Measurements from ENCODE around the gene PGM2L1. TPM values are rescaled to one million over a fixed set of nuclear protein-coding genes. Genes with fewer than 3 reads are reported as not detected.
"Not testable (repeated sequence)": the region's sequence is repeated elsewhere in the genome, so short reads cannot be mapped to it uniquely, and the experiment has no call there.

PGM2L1 gene
- total and polyA plus RNA-seq, 2 donors, result 7.0 to 8.0 TPM

DNA sequence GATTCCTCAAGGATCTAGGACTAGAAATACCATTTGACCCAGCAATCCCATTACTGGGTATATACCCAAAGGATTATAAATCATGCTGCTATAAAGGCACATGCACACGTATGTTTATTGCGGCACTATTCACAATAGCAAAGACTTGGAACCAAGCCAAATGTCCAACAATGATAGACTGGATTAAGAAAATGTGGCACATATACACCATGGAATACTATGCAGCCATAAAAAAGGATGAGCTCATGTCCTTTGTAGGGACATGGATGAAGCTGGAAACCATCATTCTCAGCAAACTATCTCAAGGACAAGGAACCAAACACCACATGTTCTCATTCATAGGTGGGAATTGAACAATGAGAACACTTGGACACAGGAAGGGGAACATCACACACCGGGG is 32.4 kb downstream of the PGM2L1 start:
- not testable (repeated sequence) for H3K27me3 ChIP-seq (ENCODE audit: control insufficient read depth in 2 of 2, insufficient read depth in 1 of 2, low read length in 1 of 2); H3K27ac ChIP-seq (ENCODE audit: low read depth in 1 of 2, low read length in 1 of 2); H3K4me3 ChIP-seq (ENCODE audit: low read length in 2 of 2); H3K9me3 ChIP-seq (ENCODE audit: control insufficient read depth in 2 of 2, insufficient read depth in 1 of 2, low read length in 1 of 2); H3K4me1 ChIP-seq (ENCODE audit: control insufficient read depth in 2 of 2, insufficient read depth in 2 of 2, low read length in 2 of 2); DNase-seq (ENCODE audit: low read depth in 6 of 9, low spot score in 9 of 9)
- peaks cover 26 to 46% of the 10 kb centered on the region in 2 donors for H3K36me3 ChIP-seq (ENCODE audit: control insufficient read depth in 2 of 2, insufficient read depth in 2 of 2, low read length in 1 of 2)
- 100% methylated on average over 3 of the region's 3 CpGs for WGBS

DNA sequence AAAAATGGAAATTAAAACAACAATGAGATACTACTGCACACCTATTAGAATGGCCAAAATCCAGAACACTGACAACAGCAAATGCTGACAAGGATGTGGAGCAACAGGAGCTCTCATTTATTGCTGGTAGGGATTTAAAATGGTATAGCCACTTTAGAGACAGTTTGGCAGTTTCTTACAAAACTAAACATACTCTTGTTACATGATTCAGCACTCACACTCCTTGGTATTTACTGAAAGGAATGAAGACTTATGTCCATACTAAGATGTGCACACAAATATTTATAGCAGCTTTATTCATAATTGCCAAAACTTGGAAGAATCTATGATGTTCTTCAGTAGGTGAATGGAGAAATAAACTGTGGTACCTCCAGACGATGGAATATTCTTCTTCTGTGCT is 40.8 kb downstream of the PGM2L1 start:
- no peaks in the 10 kb centered on the region for H3K27me3 ChIP-seq (ENCODE audit: control insufficient read depth in 2 of 2, insufficient read depth in 1 of 2, low read length in 1 of 2)
- no peak overlapping the region for H3K4me3 ChIP-seq (ENCODE audit: low read length in 2 of 2)
- H3K27ac ChIP-seq (ENCODE audit: low read depth in 1 of 2, low read length in 1 of 2), result no peak overlapping the region
- WGBS, result 100% methylated on average over 1 of the region's 1 CpG
- H3K36me3 ChIP-seq (ENCODE audit: control insufficient read depth in 2 of 2, insufficient read depth in 2 of 2, low read length in 1 of 2), result peaks cover 28 to 33% of the 10 kb centered on the region in 2 donors
- peaks cover 2 to 8% of the 10 kb centered on the region in 2 donors for H3K9me3 ChIP-seq (ENCODE audit: control insufficient read depth in 2 of 2, insufficient read depth in 1 of 2, low read length in 1 of 2)
- DNase-seq (ENCODE audit: low read depth in 6 of 9, low spot score in 9 of 9), result no peak
- H3K4me1 ChIP-seq (ENCODE audit: control insufficient read depth in 2 of 2, insufficient read depth in 2 of 2, low read length in 2 of 2), result no peaks in the 10 kb centered on the region

DNA sequence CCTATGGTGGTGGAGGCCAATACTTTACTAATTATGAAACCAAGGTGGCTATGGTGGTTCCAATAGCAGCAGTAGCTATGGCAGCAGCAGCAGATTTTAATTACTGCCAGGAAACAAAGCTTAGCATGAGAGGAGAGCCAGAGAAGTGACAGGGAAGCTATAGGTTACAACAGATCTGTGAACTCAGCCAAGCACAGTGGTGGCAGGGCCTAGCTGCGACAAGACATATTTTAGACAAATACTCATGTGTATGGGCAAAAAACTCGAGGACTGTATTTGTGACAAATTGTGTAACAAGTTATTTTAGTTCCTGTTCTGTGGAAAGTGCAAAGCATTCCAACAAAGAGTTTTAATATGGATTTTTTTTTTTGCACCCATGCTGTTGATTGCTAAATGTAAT is 42.6 kb downstream of the PGM2L1 start:
- H3K36me3 ChIP-seq (ENCODE audit: control insufficient read depth in 2 of 2, insufficient read depth in 2 of 2, low read length in 1 of 2), result peaks cover 24 to 25% of the 10 kb centered on the region in 2 donors
- H3K9me3 ChIP-seq (ENCODE audit: control insufficient read depth in 2 of 2, insufficient read depth in 1 of 2, low read length in 1 of 2), result peaks cover under 1 to 5% of the 10 kb centered on the region in 2 donors
- WGBS, result 98% methylated on average over 2 of the region's 2 CpGs
- H3K27me3 ChIP-seq (ENCODE audit: control insufficient read depth in 2 of 2, insufficient read depth in 1 of 2, low read length in 1 of 2), result no peaks in the 10 kb centered on the region
- H3K4me1 ChIP-seq (ENCODE audit: control insufficient read depth in 2 of 2, insufficient read depth in 2 of 2, low read length in 2 of 2), result no peaks in the 10 kb centered on the region
- no peak overlapping the region for H3K4me3 ChIP-seq (ENCODE audit: low read length in 2 of 2)
- no peak for DNase-seq (ENCODE audit: low read depth in 6 of 9, low spot score in 9 of 9)
- no peak overlapping the region for H3K27ac ChIP-seq (ENCODE audit: low read depth in 1 of 2, low read length in 1 of 2)

DNA sequence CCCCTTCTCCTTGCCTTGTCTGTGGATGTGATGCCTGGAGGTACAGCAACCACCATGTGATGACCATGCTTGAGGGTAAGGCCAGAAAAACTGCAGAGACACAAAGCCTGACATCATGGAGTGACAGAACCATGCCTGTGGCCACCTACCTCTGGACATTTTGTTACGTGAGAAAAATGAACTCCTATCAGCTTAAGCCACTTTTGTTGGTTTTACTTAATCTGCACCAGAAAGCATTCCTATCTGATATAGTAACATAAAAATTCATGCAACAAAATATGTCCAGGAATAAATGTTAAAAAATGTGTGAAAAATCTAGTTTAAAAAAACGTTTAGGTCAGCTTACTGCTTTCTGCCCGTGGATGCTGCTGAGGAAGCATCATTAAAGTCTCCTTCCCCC is 44.2 kb downstream of the PGM2L1 start:
- peaks cover 17 to 24% of the 10 kb centered on the region in 2 donors for H3K36me3 ChIP-seq (ENCODE audit: control insufficient read depth in 2 of 2, insufficient read depth in 2 of 2, low read length in 1 of 2)
- H3K4me1 ChIP-seq (ENCODE audit: control insufficient read depth in 2 of 2, insufficient read depth in 2 of 2, low read length in 2 of 2), result no peaks in the 10 kb centered on the region
- WGBS, result 83% methylated on average over 3 of the region's 3 CpGs
- no peak for DNase-seq (ENCODE audit: low read depth in 6 of 9, low spot score in 9 of 9)
- no peak overlapping the region for H3K4me3 ChIP-seq (ENCODE audit: low read length in 2 of 2)
- H3K27me3 ChIP-seq (ENCODE audit: control insufficient read depth in 2 of 2, insufficient read depth in 1 of 2, low read length in 1 of 2), result no peaks in the 10 kb centered on the region
- H3K27ac ChIP-seq (ENCODE audit: low read depth in 1 of 2, low read length in 1 of 2), result no peak overlapping the region
- no peaks in the 10 kb centered on the region for H3K9me3 ChIP-seq (ENCODE audit: control insufficient read depth in 2 of 2, insufficient read depth in 1 of 2, low read length in 1 of 2)

DNA sequence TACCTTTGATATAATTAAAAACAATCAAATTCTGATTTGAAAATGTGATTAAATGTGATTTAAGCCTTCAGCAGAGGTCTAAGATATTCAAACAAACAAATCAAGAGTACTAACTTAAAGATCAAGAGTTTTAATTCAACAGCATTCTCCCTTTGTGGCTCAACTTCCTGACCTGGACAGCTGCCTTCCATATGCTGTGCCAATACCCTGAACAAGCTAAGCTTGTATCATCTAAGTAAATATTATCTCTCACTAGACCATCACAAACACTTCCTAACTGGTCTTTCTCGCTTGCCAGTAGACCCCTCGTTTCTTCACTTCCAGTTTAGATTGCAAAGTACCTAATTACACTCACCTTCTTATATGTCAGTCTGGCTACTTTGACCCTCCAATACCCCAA is 50.9 kb downstream of the PGM2L1 start:
- H3K9me3 ChIP-seq (ENCODE audit: control insufficient read depth in 2 of 2, insufficient read depth in 1 of 2, low read length in 1 of 2), result no peaks in the 10 kb centered on the region
- H3K4me1 ChIP-seq (ENCODE audit: control insufficient read depth in 2 of 2, insufficient read depth in 2 of 2, low read length in 2 of 2), result no peaks in the 10 kb centered on the region
- no peak for DNase-seq (ENCODE audit: low read depth in 6 of 9, low spot score in 9 of 9)
- peaks cover 8 to 43% of the 10 kb centered on the region in 2 donors for H3K36me3 ChIP-seq (ENCODE audit: control insufficient read depth in 2 of 2, insufficient read depth in 2 of 2, low read length in 1 of 2)
- no peak overlapping the region for H3K4me3 ChIP-seq (ENCODE audit: low read length in 2 of 2)
- H3K27me3 ChIP-seq (ENCODE audit: control insufficient read depth in 2 of 2, insufficient read depth in 1 of 2, low read length in 1 of 2), result no peaks in the 10 kb centered on the region
- WGBS, result 95% methylated on average over 2 of the region's 2 CpGs
- no peak overlapping the region for H3K27ac ChIP-seq (ENCODE audit: low read depth in 1 of 2, low read length in 1 of 2)

DNA sequence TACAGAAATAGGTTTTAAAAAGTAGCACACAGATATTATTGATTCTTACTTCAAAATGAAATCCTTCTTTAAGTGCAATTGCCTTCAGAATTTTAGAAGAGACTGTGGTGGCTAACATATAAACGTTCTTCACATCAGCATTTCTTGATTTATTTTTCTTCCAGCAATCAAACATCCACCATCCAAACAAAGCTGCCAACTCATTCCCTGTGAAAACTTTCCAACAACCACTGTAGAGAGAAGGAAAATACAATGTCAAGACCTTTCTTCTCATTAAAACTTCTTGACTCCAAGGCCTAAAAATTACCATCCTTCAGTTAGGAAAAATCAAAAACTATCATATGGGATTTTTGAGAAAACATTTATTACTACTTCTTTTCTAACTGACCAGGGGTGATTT is 52.8 kb downstream of the PGM2L1 start:
- Histone ChIP-seq H3K4me1 (ENCODE audit: control insufficient read depth in 2 of 2, insufficient read depth in 2 of 2, low read length in 2 of 2) (no peaks in the 10 kb centered on the region), H3K27ac (ENCODE audit: low read depth in 1 of 2, low read length in 1 of 2) (no peak overlapping the region), H3K36me3 (ENCODE audit: control insufficient read depth in 2 of 2, insufficient read depth in 2 of 2, low read length in 1 of 2) (peaks cover 23 to 47% of the 10 kb centered on the region in 2 donors), H3K4me3 (ENCODE audit: low read length in 2 of 2) (no peak overlapping the region), H3K9me3 (ENCODE audit: control insufficient read depth in 2 of 2, insufficient read depth in 1 of 2, low read length in 1 of 2) (no peaks in the 10 kb centered on the region), H3K27me3 (ENCODE audit: control insufficient read depth in 2 of 2, insufficient read depth in 1 of 2, low read length in 1 of 2) (no peaks in the 10 kb centered on the region)
- no peak for DNase-seq (ENCODE audit: low read depth in 6 of 9, low spot score in 9 of 9)
- WGBS, result 79% methylated on average over 1 of the region's 1 CpG

DNA sequence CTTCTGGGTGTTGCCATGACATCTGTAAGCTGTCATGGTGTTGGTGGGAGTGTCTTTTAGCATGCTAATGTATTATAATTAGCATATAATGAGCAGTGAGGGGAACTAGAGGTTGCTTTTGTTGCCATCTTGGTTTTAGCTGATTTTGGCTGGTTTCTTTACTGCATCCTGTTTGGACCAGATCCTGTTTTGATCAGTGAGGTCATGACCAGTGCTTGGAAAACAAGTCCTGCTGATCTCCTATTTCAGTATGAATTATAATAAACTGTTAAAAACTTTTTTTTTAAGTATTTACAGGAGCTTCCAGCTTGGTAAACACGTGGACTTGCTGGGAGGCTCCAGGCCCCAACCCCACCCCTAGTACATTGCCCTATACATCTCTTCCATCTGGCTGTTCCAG is 56.3 kb downstream of the PGM2L1 start:
- H3K4me3 ChIP-seq (ENCODE audit: low read length in 2 of 2), result no peak overlapping the region
- DNase-seq (ENCODE audit: low read depth in 6 of 9, low spot score in 9 of 9), result no peak
- no peaks in the 10 kb centered on the region for H3K27me3 ChIP-seq (ENCODE audit: control insufficient read depth in 2 of 2, insufficient read depth in 1 of 2, low read length in 1 of 2)
- no peaks in the 10 kb centered on the region for H3K4me1 ChIP-seq (ENCODE audit: control insufficient read depth in 2 of 2, insufficient read depth in 2 of 2, low read length in 2 of 2)
- no peak overlapping the region for H3K27ac ChIP-seq (ENCODE audit: low read depth in 1 of 2, low read length in 1 of 2)
- H3K9me3 ChIP-seq (ENCODE audit: control insufficient read depth in 2 of 2, insufficient read depth in 1 of 2, low read length in 1 of 2), result no peaks in the 10 kb centered on the region
- WGBS, result 98% methylated on average over 1 of the region's 1 CpG
- peaks cover 36 to 57% of the 10 kb centered on the region in 2 donors for H3K36me3 ChIP-seq (ENCODE audit: control insufficient read depth in 2 of 2, insufficient read depth in 2 of 2, low read length in 1 of 2)

DNA sequence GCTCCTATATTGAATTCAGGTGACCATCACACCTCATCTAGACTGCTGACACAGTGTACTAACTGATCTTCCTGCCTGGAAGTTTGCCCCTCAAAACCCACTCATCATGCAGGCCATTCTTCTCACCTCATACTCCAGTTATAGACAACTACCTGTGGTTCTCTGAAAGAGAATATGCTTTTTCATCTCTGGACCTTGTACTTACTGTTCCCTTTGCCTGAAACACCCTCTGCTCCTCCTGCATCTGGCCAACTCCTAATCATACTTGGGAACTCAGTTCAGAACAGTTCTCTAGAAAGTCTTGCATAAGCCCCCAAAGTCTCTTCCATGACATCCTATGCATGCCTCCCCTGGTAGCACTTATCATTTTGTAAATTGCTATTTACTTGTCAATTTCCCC is 58.6 kb downstream of the PGM2L1 start:
- Histone ChIP-seq H3K36me3 (ENCODE audit: control insufficient read depth in 2 of 2, insufficient read depth in 2 of 2, low read length in 1 of 2) (peaks cover 32 to 54% of the 10 kb centered on the region in 2 donors), H3K4me3 (ENCODE audit: low read length in 2 of 2) (no peak overlapping the region), H3K9me3 (ENCODE audit: control insufficient read depth in 2 of 2, insufficient read depth in 1 of 2, low read length in 1 of 2) (no peaks in the 10 kb centered on the region), H3K4me1 (ENCODE audit: control insufficient read depth in 2 of 2, insufficient read depth in 2 of 2, low read length in 2 of 2) (no peaks in the 10 kb centered on the region), H3K27me3 (ENCODE audit: control insufficient read depth in 2 of 2, insufficient read depth in 1 of 2, low read length in 1 of 2) (no peaks in the 10 kb centered on the region), H3K27ac (ENCODE audit: low read depth in 1 of 2, low read length in 1 of 2) (no peak overlapping the region)
- DNase-seq (ENCODE audit: low read depth in 6 of 9, low spot score in 9 of 9), result no peak

DNA sequence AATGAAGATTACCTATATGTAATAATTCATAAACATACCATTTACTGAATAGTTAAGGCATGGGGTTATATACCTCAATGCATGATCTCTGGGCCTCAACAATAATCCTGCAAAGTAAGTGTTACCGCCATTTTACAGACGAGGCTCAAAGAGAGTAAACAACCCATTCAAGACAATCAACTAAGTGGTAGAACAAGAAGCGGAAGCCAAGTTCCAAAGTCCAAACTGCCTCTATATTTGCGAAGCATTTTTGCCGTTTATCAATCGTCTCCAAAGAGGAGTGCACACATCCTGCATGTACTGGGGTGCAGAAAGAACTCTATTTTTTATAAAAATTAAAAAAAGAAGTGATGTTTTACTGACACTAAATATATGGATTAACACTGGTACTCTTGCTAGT is 59.3 kb downstream of the PGM2L1 start:
- WGBS, result 84% methylated on average over 6 of the region's 6 CpGs
- Histone ChIP-seq H3K27ac (ENCODE audit: low read depth in 1 of 2, low read length in 1 of 2) (no peak overlapping the region), H3K27me3 (ENCODE audit: control insufficient read depth in 2 of 2, insufficient read depth in 1 of 2, low read length in 1 of 2) (no peaks in the 10 kb centered on the region), H3K4me3 (ENCODE audit: low read length in 2 of 2) (no peak overlapping the region), H3K36me3 (ENCODE audit: control insufficient read depth in 2 of 2, insufficient read depth in 2 of 2, low read length in 1 of 2) (peaks cover 32 to 53% of the 10 kb centered on the region in 2 donors), H3K9me3 (ENCODE audit: control insufficient read depth in 2 of 2, insufficient read depth in 1 of 2, low read length in 1 of 2) (no peaks in the 10 kb centered on the region), H3K4me1 (ENCODE audit: control insufficient read depth in 2 of 2, insufficient read depth in 2 of 2, low read length in 2 of 2) (no peaks in the 10 kb centered on the region)
- no peak for DNase-seq (ENCODE audit: low read depth in 6 of 9, low spot score in 9 of 9)

DNA sequence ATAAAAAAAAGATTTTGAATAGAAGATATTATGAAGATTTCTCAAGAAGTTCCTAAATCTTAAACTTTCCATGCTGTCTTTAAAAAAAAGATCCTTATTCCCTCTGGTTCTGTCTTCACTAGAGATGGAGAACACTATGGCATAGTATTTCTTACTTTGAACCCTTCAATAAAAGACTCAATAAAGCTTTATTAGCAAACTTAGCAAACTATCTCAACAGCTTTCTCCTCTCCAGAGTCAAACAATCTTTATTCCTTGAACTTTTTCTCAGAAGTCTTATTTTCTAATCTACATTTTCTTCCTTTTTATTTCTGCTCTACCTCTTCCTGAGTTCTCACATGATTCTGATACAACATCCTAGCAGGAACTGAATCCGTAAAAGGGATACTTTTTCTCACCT is 65.0 kb downstream of the PGM2L1 start:
- 99% methylated on average over 1 of the region's 1 CpG for WGBS
- Histone ChIP-seq H3K27ac (ENCODE audit: low read depth in 1 of 2, low read length in 1 of 2) (no peak overlapping the region), H3K36me3 (ENCODE audit: control insufficient read depth in 2 of 2, insufficient read depth in 2 of 2, low read length in 1 of 2) (peaks cover 16 to 20% of the 10 kb centered on the region in 2 donors), H3K27me3 (ENCODE audit: control insufficient read depth in 2 of 2, insufficient read depth in 1 of 2, low read length in 1 of 2) (no peaks in the 10 kb centered on the region), H3K4me1 (ENCODE audit: control insufficient read depth in 2 of 2, insufficient read depth in 2 of 2, low read length in 2 of 2) (no peaks in the 10 kb centered on the region), H3K4me3 (ENCODE audit: low read length in 2 of 2) (no peak overlapping the region), H3K9me3 (ENCODE audit: control insufficient read depth in 2 of 2, insufficient read depth in 1 of 2, low read length in 1 of 2) (no peaks in the 10 kb centered on the region)
- DNase-seq (ENCODE audit: low read depth in 6 of 9, low spot score in 9 of 9), result no peak
